ENCODE results near the gene HOXD11. TPM values are rescaled to one million over a fixed set of nuclear protein-coding genes. Genes with fewer than 3 reads are reported as not detected.

The HOXD11 gene
- total RNA-seq, 1 donor from 2014 or later, result not detected

DNA sequence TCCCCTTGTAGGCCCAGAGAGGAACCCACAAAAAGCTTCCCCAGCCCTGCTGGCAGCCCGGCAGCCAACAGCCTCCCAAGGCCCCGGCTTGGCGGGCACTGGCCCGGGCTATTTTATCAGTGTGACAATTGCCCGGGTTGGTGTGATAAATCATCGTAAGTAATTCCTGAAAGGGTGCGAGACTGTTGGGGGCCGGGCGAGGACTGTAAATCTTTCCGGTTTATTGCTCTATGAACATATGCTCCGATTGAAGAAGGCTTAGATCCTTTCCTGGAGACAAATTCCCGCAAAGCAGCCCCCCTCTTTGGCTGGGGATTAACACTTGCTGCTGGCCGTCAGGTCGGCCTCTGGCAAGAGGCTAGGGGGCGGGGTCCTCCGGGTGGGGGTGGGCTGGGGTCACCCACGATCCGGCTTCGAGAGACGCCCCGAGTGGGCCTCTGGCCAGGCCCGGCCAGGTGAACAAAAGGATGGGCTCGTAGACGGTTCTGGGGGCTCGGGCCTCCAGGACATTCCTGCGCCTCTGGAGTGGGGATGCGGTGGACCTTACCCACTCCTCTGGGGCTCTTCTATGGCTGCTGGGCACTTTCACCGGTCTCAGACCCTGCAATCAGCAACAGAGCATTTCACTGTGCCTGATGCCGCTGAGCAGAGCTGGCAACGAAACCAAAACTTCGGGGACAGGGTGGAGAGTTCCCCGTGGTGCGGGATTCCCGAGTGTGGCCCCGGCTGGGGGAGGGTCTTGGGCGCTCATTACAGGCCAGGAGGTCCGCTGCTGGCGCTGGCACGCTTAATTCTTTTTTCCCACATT lies 52.0 kb downstream of the HOXD11 start:
- intact Hi-C loops (cut with micrococcal nuclease), result loop anchor here (10.0 kb wide), 1 partner anchor 1824 kb away; the partner anchor contains the start of gene SP9

Other genes starting within 250 kb of the HOXD11 start
- gene LNPK, start 105.0 kb upstream of the HOXD11 start, total RNA-seq, result 34.9 and 35.6 TPM in 2 replicates
- not detected in 2 replicates for gene EVX2, start 23.3 kb upstream of the HOXD11 start, total RNA-seq
- not detected in 2 replicates for gene HOXD13, start 14.6 kb upstream of the HOXD11 start, total RNA-seq
- not detected in 2 replicates for gene HOXD12, start 7.5 kb upstream of the HOXD11 start, total RNA-seq
- not detected in 2 replicates for gene HOXD10, start 9.5 kb downstream of the HOXD11 start, total RNA-seq
- not detected in 2 replicates for gene HOXD9, start 15.4 kb downstream of the HOXD11 start, total RNA-seq
- gene HOXD8, start 22.4 kb downstream of the HOXD11 start, total RNA-seq, result not detected in 2 replicates
- gene HOXD4, start 44.3 kb downstream of the HOXD11 start, total RNA-seq, result not detected in 2 replicates
- gene HOXD3, start 50.0 kb downstream of the HOXD11 start, total RNA-seq, result not detected in 2 replicates
- not detected in 2 replicates for gene HOXD1, start 81.4 kb downstream of the HOXD11 start, total RNA-seq
- 12.8 and 14.6 TPM in 2 replicates for gene MTX2, start 162.2 kb downstream of the HOXD11 start, total RNA-seq

All from T-helper 1 cell treated with Interleukin-12 subunit alpha and Interleukin-12 subunit beta and Interleukin-4 antibody, amounts not matched to agents 30 ng/mL and 1 ng/mL, for 36 hours (primary cell).